ENCODE data around the gene ALKAL2. TPM values are rescaled to one million over a fixed set of nuclear protein-coding genes. Genes with fewer than 3 reads are reported as not detected.

Gene ALKAL2
- total and polyA plus RNA-seq, 2 of the 13 experiments (the other 11 are each of a cell fraction or from before 2014, with no cell fraction given), result 0.22 to 1.7 TPM

GRCh38 chr2:264493-265468 is 23.1 kb downstream of the ALKAL2 start, which contains the start of gene ACP1 (continued):
- TF ChIP-seq SP140L (CRISPR knock-in tag; IDR thresholded peaks at IDR 0.05; ENCODE audit: borderline replicate concordance) (no peak; the same call in 1 of the 2 replicates), REXO4 (CRISPR knock-in tag; IDR thresholded peaks at IDR 0.05; ENCODE audit: borderline replicate concordance) (no peak), NPAS2 (CRISPR knock-in tag; IDR thresholded peaks at IDR 0.05; ENCODE audit: borderline replicate concordance) (no peak), ZNF782 (CRISPR knock-in tag; IDR thresholded peaks at IDR 0.05; ENCODE audit: borderline replicate concordance) (peak; percentile 35; the same call in 1 of the 2 replicates), SNRNP70 (IDR thresholded peaks at IDR 0.05; ENCODE audit: low read depth, low read length) (no peak), BORCS8-MEF2B (CRISPR knock-in tag; IDR thresholded peaks at IDR 0.05) (peak; percentile 97), AHR (CRISPR knock-in tag; IDR thresholded peaks at IDR 0.05) (0 out of 2 replicates have a peak, but pooled peaks have one; percentile 41), TAF15 (IDR thresholded peaks at IDR 0.05; ENCODE audit: low read depth, low read length, poor library complexity, severe bottlenecking) (no peak), ZNF883 (CRISPR knock-in tag; IDR thresholded peaks at IDR 0.05; ENCODE audit: not compliant biosample characterization) (peak; percentile 70), ZNF33A (CRISPR knock-in tag; IDR thresholded peaks at IDR 0.05; ENCODE audit: borderline replicate concordance) (no peak), ATF1 (CRISPR knock-in tag; IDR thresholded peaks at IDR 0.05) (no peak), ZBTB10 (CRISPR knock-in tag; IDR thresholded peaks at IDR 0.05; ENCODE audit: borderline replicate concordance) (no peak), SRY (CRISPR knock-in tag; IDR thresholded peaks at IDR 0.05) (peak; percentile 72), JUND (CRISPR knock-in tag; IDR thresholded peaks at IDR 0.05) (0 out of 2 replicates have a peak, but pooled peaks have one; percentile 28), ZNF496 (CRISPR knock-in tag; IDR thresholded peaks at IDR 0.05; ENCODE audit: insufficient replicate concordance) (no peak), ZNF225 (CRISPR knock-in tag; IDR thresholded peaks at IDR 0.05) (peak; percentile 94)
- TF ChIP-seq, protein P1, sequence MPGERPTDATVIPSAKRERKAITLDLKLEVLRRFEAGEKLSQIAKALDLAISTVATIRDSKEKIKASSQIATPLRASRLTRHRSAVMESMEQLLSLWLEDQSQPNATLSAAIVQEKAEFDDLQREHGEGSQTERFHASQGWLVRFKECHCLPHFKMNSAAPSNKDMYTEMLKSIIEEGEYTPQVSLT (CRISPR knock-in tag; IDR thresholded peaks at IDR 0.05; ENCODE audit: borderline replicate concordance, low read depth), result no peak
- TF ChIP-seq, protein P2, sequence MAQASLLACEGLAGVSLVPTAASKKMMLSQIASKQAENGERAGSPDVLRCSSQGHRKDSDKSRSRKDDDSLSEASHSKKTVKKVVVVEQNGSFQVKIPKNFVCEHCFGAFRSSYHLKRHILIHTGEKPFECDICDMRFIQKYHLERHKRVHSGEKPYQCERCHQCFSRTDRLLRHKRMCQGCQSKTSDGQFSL (CRISPR knock-in tag; IDR thresholded peaks at IDR 0.05), result no peak
- TF ChIP-seq, protein P3, sequence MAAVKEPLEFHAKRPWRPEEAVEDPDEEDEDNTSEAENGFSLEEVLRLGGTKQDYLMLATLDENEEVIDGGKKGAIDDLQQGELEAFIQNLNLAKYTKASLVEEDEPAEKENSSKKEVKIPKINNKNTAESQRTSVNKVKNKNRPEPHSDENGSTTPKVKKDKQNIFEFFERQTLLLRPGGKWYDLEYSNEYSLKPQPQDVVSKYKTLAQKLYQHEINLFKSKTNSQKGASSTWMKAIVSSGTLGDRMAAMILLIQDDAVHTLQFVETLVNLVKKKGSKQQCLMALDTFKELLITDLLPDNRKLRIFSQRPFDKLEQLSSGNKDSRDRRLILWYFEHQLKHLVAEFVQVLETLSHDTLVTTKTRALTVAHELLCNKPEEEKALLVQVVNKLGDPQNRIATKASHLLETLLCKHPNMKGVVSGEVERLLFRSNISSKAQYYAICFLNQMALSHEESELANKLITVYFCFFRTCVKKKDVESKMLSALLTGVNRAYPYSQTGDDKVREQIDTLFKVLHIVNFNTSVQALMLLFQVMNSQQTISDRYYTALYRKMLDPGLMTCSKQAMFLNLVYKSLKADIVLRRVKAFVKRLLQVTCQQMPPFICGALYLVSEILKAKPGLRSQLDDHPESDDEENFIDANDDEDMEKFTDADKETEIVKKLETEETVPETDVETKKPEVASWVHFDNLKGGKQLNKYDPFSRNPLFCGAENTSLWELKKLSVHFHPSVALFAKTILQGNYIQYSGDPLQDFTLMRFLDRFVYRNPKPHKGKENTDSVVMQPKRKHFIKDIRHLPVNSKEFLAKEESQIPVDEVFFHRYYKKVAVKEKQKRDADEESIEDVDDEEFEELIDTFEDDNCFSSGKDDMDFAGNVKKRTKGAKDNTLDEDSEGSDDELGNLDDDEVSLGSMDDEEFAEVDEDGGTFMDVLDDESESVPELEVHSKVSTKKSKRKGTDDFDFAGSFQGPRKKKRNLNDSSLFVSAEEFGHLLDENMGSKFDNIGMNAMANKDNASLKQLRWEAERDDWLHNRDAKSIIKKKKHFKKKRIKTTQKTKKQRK (IDR thresholded peaks at IDR 0.05; ENCODE audit: low read length), result no peak
- TF ChIP-seq, protein P4, sequence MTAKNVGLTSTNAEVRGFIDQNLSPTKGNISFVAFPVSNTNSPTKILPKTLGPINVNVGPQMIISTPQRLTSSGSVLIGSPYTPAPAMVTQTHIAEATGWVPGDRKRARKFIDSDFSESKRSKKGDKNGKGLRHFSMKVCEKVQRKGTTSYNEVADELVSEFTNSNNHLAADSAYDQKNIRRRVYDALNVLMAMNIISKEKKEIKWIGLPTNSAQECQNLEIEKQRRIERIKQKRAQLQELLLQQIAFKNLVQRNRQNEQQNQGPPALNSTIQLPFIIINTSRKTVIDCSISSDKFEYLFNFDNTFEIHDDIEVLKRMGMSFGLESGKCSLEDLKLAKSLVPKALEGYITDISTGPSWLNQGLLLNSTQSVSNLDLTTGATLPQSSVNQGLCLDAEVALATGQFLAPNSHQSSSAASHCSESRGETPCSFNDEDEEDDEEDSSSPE (CRISPR knock-in tag; IDR thresholded peaks at IDR 0.05), result peak; percentile 90

Data from HepG2 (cell line).